Upper lobe of right lung (tissue), 1 donor: ENCODE data around the gene TRA2B. TPM values are rescaled to one million over a fixed set of nuclear protein-coding genes. Genes with fewer than 3 reads are reported as not detected.

Source experiments
- ATAC-seq: fragments of 200-7000 bp; cut with Tn5 transposase; one replicate; pipeline ENCODE4 v1.9.1; 2020; ENCODE audit warnings: mild to moderate bottlenecking, moderate library complexity
- DNase-seq: peaks from one replicate; pipeline ENCODE4 v3.0.0-alpha.2; 2020
- H3K27ac ChIP-seq: fragments of 200-600 bp; one replicate; pipeline ENCODE4 v1.8.0; 2022
- H3K27me3 ChIP-seq: fragments of 200-600 bp; one replicate; pipeline ENCODE4 v1.8.0; 2022; ENCODE audit warnings: mild to moderate bottlenecking
- H3K36me3 ChIP-seq: fragments of 200-600 bp; one replicate; pipeline ENCODE4 v1.8.0; 2022
- H3K4me1 ChIP-seq: fragments of 200-600 bp; one replicate; pipeline ENCODE4 v1.8.0; 2022
- H3K4me3 ChIP-seq: fragments of 200-600 bp; one replicate; pipeline ENCODE4 v1.8.0; 2022; ENCODE audit warnings: mild to moderate bottlenecking
- H3K9me3 ChIP-seq: fragments of 200-600 bp; one replicate; pipeline ENCODE4 v1.8.0; 2022
- CTCF ChIP-seq: fragments of 200-600 bp; IDR thresholded peaks from one replicate; pipeline ENCODE4 v1.8.0; 2022; ENCODE audit warnings: antibody characterized with exemption
- intact Hi-C: fragments of 100-400 bp; cut with DNase I; formaldehyde crosslinking; loops from one replicate; pipeline ENCODE4 v1.11.0; 2022
- total RNA-seq: library from RNA; stranded (reverse); fragmentation: NEBNext Ultra II Directional; extraction: Animal tissue kit (Norgen Biotek cat#: 25700); gene quantifications from one replicate; pipeline ENCODE4 v1.2.1, GENCODE V29; 2021
- donor health status: DM: no; HTN: yes; CAD: no; lungs with severe emphysema.

TRA2B gene
- total RNA-seq, 1 donor from 2014 or later, result 92.7 TPM

DNA sequence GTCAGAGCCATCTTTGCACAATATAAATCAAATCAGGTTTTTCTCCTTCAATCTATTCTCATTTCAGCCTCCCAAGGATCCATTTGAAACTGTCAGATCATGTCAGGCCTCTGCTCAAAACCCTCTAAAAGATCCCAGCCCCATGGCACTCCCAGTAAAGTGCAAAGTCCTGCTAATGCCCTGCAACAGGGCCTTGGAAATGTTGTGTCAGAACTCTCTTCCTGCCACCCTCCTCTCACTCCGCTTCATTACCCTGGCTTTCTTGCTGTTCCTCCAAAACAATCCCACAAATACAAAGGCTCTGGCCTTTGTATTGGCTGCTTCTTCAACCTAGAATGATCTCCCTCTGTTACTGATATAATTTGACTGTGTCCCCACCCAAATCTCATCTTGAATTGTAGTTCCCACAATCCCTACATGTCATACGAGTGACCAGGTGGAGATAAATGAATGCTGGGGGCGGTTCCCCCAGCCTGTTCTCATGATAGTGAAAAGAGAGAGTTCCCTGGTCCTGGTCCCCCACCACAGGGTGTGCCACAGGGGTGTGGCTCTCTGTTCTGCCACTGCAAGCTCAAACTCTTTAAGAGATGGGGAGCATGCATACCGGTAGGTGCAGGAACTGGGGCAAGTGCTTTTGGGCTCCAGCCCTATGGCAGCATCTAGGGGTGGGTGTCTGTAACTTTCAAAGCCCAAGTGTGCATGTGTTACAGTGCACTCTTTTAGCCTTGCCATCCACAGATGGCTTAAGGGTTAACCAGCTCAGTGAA, 22.9 kb upstream of the TRA2B start:
- H3K4me1 ChIP-seq, result peaks cover 8% of the 10 kb centered on the region
- H3K4me3 ChIP-seq, result peak overlapping the region; percentile 16
- ATAC-seq, result peak; percentile 22
- DNase-seq, result no peak
- H3K36me3 ChIP-seq, result no peaks in the 10 kb centered on the region
- no peaks in the 10 kb centered on the region for H3K9me3 ChIP-seq
- peak overlapping the region; percentile 72 for H3K27ac ChIP-seq
- no peaks in the 10 kb centered on the region for H3K27me3 ChIP-seq
- intact Hi-C loops, result no loop called here
- TF ChIP-seq CTCF, result no peak

DNA sequence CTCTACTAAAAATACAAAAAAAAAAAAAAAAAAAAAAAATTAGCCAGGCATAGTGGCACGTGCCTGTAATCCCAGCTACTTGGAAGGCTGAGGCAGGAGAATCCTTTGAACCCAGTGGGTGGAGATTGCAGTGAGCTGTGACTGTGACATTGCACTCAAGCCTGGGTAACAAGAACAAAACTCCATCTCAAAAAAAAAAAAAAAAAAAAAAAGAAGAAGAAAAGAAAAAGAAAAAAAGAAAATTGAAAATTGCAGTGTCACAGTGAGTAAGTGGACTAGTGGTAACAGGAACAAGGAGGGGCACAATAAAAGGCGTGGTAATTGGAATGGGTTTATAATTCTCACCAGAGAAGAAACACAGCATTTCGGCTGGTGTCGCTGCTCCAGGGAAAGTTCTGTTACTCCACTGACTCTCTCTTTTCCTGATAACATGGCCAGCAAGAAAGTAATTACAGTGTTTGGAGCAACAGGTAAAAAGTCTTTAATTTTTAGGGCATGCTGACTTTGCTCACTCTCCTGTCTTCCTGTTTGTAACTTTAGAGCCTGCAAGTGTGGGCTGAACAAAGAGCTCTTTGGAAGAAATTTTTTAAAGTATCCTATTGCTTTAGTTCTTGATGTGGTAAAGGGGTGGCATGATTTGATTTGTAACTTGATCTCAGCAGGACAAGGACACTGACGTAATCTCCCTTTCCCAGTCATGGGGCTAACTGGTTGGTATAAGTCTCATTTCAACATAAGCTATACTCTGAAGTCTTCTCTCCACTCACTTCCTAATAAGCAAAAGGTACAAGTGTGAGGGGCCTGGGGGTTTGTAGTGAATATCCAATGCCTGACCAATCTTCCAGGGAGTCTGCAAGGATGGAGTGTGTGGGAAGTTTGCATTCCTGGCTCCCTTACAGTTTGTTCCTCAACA, 22.1 kb upstream of the TRA2B start:
- H3K9me3 ChIP-seq, result no peaks in the 10 kb centered on the region
- H3K4me1 ChIP-seq, result peaks cover 8% of the 10 kb centered on the region
- no peaks in the 10 kb centered on the region for H3K36me3 ChIP-seq
- TF ChIP-seq CTCF, result no peak
- intact Hi-C loops, result no loop called here
- H3K27ac ChIP-seq, result peak overlapping the region; percentile 72
- H3K27me3 ChIP-seq, result no peaks in the 10 kb centered on the region
- peak overlapping the region; percentile 25 for H3K4me3 ChIP-seq
- ATAC-seq (peak; percentile 83), DNase-seq (no peak)

DNA sequence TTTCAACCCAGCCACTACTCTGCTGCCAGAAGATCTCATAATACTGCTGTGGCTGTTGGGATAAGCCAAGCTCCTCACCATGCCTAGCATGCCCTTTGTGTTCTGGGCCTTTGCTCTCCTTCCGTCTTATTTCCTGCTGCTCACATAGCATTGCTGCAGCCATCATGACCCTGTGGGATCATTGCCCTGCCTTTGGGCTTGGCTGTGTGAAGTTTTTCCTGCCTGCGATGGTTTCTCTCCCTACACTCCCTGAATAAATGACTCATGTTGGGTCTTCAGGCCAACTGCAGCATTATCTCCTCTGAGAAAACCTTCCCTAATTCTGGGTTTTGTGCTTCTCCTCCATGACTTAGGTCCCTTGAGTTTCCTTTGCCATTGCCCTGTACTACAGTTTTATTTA, 20.8 kb upstream of the TRA2B start:
- TF ChIP-seq CTCF, result no peak
- H3K9me3 ChIP-seq, result no peaks in the 10 kb centered on the region
- intact Hi-C loops, result no loop called here
- DNase-seq (no peak), ATAC-seq (no peak)
- no peaks in the 10 kb centered on the region for H3K36me3 ChIP-seq
- no peak overlapping the region for H3K4me3 ChIP-seq
- H3K27me3 ChIP-seq, result no peaks in the 10 kb centered on the region
- peaks cover 8% of the 10 kb centered on the region for H3K4me1 ChIP-seq
- H3K27ac ChIP-seq, result no peak overlapping the region

DNA sequence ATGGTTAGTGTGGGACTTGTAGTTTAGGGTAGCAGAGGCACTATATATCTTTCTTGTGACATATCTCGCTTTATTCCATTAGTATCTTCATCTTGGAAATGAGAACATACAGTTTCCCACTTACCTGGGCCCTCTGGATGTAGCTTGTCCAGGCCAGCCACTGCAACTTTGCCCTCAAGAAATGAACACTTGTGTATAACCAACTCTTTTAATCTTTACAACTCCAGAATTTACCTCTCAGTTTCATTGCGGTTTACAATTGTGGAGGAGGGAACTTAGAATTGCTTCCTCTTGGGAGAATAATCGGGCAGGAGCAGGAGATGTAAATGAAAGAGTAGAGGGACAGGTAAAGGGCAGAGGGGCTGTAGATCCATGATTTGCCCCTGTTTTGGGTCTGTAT, 18.4 kb upstream of the TRA2B start:
- no peak for DNase-seq
- TF ChIP-seq CTCF, result no peak
- H3K9me3 ChIP-seq, result no peaks in the 10 kb centered on the region
- H3K4me1 ChIP-seq, result peaks cover 8% of the 10 kb centered on the region
- no peak overlapping the region for H3K27ac ChIP-seq
- no peaks in the 10 kb centered on the region for H3K36me3 ChIP-seq
- H3K27me3 ChIP-seq, result no peaks in the 10 kb centered on the region
- no peak for ATAC-seq
- no peak overlapping the region for H3K4me3 ChIP-seq
- intact Hi-C loops, result no loop called here

DNA sequence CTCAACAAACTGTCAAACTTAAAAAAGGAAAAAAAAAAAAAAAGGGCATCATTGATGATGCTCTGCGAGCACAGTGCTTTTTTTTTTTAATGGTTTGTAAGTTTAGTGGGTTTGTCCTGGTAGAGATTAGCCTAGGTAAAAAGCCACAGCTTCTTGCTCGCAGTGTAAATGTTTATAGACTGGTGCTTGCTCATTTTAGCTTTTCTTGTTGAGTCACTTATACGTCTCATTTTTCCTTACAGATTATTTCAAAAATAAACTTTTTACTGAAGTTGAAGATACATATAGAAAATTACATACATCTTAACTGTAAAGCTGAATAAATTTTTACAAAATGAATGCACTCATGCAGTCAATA, 16.5 kb upstream of the TRA2B start:
- intact Hi-C loops, result no loop called here
- ATAC-seq (no peak), DNase-seq (no peak)
- no peaks in the 10 kb centered on the region for H3K9me3 ChIP-seq
- H3K36me3 ChIP-seq, result no peaks in the 10 kb centered on the region
- no peak for TF ChIP-seq CTCF
- H3K27me3 ChIP-seq, result no peaks in the 10 kb centered on the region
- no peak overlapping the region for H3K27ac ChIP-seq
- H3K4me3 ChIP-seq, result no peak overlapping the region
- peaks cover 4% of the 10 kb centered on the region for H3K4me1 ChIP-seq
